ENCODE data around the gene VIL1.

Gene VIL1

DNA sequence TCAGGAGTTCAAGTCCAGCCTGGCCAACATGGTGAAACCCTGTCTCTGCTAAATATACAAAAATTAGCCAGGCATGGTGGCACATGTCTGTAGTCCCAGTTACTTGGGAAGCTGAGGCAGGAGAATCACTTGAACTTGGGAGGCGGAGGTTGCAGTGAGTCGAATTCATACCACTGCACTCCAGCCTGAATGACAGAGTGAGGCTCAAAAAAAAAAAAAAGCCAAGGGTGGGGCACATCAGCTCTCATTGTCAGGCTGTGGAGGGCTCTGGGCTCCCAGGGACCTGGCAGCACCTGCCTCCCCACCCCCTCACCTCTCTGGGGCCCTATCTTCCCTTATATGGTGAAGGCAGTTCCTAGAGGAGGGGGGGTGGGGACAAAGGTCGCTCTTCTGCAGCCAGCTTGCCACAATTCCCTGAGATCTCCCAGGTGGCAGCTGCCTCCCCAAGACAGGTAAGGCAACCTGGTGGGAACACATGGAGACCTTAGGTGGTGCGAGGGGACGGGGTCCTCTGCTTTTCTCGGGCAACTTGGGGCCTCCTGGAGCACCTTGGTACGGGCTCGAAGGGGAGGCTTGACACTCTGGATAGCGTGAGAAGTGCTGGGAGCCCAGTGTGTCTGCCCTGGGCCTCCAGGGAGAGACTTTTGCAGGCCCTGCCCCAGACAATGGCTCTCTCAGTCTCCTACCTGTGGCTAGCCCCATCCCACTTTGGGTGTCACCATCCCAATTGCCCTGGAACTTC is at the start of gene VIL1:
VIL1 (plus strand) TSS at position 407 of the 742 bp plus-strand sequence. CDS start 4,656 bp downstream, outside the sequence.
- no peak for DNase-seq (ENCODE audit: low read depth in 3 of 3)

DNA sequence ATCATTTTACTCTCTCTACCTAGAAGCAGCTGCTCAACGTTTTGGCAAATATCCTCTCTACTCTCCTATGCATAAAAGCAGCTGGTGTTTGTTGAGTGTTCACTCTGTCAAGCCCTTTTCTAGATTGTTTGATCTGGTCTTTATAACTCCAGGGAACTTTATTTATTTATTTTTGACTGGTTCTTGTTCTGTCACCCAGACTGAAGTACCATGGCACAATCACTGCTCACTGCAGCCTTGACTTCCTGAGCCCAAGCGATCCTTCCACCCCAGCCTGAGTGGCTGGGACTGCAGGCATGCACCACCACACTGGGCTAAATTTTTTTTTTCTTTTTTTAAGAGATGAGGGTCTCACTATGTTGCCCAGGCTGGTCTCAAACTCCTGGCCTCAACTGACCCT is 49.6 kb upstream of the VIL1 start:
- DNase-seq (ENCODE audit: low read depth in 3 of 3) = no peak

DNA sequence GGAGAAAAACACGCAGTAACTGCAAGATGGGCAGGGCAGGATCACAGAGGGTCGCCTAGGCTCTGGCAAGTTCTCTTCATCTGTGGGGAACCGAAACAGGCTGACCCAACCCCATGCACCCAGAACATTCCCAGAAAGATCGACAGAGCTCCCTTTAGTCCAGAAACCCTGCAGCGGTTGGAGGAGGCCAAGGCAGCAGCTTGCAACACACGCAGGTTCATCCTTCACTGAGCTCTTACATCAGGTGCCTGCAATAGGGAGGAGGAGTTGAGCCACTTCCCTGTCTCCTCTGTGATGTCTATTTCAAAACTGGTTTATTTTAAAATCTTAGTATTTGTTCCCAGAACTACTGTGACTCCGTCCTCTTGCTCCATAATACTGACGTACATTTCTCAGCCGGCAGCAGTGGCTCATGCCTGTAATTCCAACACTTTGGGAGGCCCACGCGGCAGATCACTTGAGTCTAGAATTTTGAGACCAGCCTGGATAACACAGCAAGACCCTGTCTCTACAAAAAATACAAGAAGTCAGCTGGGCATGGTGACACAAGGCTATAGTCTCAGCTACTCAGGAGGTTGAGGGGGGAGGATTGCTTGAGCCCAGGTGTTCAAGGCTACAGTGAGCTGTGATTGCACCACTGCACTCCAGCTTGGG is 48.4 kb upstream of the VIL1 start:
- no peak for DNase-seq (ENCODE audit: low read depth in 3 of 3)

DNA sequence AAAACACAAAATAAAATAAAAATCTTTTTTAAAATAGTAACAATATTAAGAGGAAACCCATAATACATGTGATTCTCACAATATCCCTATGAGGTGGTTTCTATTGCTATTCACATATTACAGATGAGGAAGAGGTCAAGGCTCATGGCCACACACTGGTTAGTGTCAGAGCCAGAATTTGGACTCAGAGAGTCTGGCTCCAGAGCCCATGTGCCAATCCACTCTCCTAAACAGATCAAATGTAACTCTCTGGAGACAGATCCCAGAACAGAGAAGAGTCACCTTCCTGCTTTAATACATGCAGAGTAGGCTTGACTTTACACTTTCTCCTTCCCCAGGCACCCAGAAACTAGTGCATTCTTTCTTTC is 47.0 kb upstream of the VIL1 start:
- no peak for DNase-seq (ENCODE audit: low read depth in 3 of 3)

DNA sequence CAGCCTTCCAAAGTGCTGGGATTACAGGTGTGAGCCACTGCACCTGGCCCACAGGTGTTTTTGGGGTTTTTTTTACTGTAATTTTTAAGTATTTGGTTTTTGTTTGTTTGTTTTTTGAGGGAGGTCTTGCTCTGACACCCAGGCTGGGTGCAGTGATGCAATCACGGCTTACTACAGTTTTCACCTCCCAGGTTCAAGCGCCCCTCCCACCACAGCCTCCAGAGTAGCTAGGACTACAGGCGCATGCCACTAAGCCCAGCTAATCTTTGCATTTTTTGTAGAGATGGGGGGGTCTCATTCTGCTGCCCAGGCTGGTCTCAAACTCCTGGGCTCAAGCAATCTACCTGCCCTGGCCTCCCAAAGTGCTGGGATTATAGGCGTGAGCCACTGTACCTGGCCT is 44.1 kb upstream of the VIL1 start:
- no peak for DNase-seq (ENCODE audit: low read depth in 3 of 3)

DNA sequence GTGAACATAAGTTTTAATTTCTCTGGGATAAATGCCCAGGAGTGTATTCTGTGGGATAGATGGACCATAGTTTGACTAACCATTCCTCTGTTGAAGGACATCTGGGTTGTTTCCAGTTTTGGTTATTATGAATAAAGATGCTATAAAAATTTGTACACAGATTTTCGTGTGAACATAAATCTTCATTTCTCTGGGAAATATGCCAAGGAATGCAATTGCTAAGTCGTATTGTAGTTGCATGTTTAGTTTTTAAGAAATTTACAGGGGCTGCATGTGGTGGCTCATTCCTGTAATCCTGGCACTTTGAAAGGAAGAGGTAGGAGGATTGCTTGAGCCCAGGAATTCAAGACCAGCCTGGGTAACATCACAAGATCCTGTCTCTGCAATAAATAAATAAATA is 43.7 kb upstream of the VIL1 start:
- no peak for DNase-seq (ENCODE audit: low read depth in 3 of 3)

DNA sequence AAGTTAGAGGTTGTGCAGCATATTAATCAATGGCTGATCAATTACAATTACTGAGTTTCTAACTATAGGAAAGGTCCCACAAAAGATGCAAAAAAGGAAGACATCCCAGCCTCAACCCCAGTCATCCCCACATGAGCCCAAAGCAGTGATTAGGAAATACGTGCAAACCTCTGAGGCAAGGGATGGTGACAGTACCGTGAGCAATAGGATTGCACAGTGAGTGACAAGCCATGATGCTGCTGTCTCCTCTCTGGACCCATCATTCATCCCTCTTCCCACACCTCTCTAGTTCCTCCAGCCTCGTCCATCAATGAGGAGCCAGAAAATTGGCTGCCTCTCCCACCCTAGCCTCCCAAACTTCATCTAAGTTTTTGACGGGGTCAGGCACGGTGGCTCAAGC is 40.9 kb upstream of the VIL1 start:
- no peak for DNase-seq (ENCODE audit: low read depth in 3 of 3)

DNA sequence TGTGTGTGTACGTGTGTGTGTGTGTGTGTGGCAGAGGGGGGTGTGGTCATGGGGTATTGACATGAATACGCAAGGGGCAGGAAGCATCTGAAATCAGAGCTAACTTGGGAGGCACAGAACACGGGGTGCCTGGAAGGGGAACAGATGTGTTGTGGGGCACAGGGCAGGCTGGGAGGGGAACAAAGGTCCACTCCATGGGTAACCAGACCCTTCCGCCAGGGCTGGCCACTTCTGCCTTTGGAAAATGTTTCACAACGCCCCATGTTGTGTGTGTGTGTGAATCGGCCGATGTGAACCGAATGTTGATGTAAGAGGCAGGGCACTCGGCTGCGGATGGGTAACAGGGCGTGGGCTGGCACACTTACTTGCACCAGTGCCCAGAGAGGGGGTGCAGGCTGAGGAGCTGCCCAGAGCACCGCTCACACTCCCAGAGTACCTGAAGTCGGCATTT is 37.0 kb upstream of the VIL1 start, which contains the start of gene SLC11A1:
SLC11A1 (plus strand) TSS at position 358 of the 451 bp plus-strand sequence. CDS start 96 bp downstream, outside the sequence.
- no peak for DNase-seq (ENCODE audit: low read depth in 3 of 3)

DNA sequence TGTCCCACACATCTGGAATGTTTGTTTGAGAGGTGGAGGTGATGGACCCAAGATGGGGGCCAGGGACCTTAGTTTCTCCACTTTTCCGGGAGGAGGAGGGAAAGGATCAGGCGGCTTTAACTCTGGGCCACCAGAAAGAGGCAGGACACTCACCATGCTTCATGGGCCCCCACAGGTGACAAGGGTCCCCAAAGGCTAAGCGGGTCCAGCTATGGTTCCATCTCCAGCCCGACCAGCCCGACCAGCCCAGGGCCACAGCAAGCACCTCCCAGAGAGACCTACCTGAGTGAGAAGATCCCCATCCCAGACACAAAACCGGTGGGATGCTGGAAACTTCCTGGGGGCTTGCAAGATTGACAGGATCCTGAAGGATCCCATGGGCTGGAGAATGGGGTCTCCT is 36.1 kb upstream of the VIL1 start:
- no peak for DNase-seq (ENCODE audit: low read depth in 3 of 3)

DNA sequence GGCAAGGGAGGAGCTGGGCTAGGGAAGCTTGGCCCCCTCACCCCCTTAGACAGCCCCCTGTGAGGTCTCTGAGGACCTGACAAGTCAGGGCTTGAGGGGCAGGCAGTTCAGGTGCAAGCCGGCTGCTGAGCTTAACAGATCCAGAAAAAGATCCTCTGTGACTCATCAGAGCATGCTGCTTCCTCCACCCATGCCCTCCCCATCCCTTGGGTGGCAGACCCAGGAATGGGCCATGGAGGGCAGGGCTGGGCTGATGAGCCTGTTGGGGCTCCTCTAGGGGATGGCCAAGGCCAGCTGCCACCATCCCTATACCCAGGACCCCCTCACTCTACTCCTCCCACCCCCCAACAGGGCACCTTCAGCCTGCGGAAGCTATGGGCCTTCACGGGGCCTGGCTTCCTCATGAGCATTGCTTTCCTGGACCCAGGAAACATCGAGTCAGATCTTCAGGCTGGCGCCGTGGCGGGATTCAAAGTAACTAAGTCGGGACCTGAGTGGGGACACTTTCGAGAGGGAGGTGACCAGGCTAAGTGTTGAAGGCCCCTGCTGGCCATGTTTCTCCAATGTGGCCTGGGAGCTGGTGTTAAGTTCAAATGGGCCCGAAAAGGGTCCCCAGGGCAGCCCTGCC is 34.9 kb upstream of the VIL1 start:
- no peak for DNase-seq (ENCODE audit: low read depth in 3 of 3)

DNA sequence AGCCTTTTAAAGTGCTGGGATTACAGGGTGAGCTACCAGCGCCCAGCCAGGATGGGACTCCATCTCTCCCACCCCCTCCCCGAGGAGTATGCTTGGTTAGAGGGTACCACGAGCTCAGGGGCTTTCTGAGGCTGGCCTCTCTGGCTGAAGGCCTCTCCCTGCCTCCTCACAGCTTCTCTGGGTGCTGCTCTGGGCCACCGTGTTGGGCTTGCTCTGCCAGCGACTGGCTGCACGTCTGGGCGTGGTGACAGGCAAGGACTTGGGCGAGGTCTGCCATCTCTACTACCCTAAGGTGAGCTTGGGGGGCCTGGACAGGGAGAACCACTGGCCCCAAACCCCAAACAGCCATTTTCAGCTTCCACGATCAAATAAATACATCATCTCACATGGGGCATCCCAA is 33.9 kb upstream of the VIL1 start:
- no peak for DNase-seq (ENCODE audit: low read depth in 3 of 3)

DNA sequence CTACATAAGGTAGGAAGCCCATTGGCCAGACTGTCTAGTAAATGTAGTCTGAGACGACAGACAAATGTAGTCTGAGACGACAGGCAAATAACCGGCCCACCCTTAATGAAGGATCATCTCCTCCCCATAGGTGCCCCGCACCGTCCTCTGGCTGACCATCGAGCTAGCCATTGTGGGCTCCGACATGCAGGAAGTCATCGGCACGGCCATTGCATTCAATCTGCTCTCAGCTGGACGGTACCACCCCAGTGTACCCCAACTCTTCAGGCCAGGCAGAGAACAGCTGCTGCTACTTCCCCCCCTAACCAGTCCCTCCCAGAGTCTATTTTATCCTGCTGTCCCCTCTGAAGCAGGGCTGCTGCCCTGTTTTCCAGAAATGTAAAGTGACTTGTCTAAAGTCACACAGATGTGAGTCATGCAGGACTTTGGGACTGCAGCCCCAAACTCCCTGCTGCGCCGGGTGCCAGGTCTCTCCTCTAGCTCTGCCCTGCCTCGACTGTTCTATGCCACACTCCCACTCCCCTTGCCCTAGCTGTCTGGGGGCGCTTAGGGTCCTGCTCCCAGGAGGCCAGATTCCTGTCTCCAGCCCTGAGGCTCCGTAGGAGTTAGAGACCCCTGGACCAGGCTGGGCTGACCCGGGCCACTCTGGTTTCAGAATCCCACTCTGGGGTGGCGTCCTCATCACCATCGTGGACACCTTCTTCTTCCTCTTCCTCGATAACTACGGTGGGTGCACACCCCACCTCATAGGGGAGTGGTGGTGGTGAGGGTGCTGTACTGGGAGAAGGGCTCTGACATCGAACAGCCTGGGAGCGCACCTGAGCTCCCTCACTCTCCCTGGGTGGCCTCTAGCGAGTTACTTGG is 32.2 kb upstream of the VIL1 start:
- DNase-seq (ENCODE audit: low read depth in 3 of 3) = no peak

DNA sequence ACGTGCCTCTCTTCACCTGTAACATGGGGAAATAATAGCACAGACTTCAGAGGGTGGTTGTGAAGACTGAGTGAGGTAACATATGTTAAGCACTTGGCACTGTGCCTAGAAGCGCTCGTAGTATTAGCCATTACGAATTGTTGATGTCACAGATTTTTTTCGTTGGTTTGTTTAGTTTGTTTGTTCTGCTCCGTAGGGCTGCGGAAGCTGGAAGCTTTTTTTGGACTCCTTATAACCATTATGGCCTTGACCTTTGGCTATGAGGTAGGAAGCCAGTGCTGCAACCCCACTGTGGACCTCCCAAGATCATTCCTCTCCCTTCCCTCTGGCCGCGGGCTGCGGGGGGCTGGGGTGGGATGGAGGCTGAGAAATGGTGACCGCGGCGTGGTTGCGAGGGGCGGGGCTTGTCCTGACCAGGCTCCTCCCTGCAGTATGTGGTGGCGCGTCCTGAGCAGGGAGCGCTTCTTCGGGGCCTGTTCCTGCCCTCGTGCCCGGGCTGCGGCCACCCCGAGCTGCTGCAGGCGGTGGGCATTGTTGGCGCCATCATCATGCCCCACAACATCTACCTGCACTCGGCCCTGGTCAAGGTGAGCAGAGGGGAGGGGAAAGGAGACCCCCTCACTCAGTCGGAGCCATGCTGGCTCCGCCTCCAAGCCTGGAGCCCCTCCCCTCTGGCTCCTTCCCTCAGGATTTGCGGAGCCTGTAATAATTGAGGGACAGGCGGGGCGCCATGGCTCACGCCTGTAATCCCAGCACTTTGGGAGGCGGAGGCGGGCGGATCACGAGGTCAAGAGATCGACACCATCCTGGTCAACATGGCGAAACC is 31.3 kb upstream of the VIL1 start:
- DNase-seq (ENCODE audit: low read depth in 3 of 3) = no peak

DNA sequence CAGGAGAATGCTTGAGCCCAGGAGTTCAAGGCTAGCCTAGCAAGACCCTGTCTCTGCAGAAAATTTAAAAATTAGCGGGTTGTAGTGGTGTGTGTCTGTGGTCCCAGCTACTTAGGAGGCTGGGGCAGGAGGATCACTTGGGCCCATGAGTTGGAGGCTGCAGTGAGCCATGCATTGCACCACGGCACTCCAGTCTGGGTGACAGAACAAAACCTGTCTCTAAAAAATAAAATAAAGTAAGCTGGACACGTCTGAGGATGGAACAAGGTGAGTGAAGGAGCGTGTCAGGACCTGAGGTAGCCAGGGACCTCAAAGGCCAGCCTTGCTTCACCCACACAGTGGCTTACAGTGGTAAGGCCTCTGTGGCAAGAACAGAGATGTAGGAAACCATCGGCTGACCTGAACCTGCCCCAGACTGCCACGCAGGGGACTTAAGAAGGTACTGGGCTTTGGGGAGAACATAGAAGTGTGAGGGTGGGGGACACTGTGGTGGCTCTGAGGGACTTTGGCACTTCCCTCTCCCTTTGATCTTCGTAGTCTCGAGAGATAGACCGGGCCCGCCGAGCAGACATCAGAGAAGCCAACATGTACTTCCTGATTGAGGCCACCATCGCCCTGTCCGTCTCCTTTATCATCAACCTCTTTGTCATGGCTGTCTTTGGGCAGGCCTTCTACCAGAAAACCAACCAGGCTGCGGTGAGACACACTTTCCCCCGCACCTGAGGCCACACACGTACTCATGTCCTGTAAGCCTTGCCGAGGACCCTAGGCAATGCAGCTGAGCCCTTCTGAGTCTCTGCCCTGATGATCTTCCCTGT is 29.4 kb upstream of the VIL1 start:
- DNase-seq (ENCODE audit: low read depth in 3 of 3) = no peak

DNA sequence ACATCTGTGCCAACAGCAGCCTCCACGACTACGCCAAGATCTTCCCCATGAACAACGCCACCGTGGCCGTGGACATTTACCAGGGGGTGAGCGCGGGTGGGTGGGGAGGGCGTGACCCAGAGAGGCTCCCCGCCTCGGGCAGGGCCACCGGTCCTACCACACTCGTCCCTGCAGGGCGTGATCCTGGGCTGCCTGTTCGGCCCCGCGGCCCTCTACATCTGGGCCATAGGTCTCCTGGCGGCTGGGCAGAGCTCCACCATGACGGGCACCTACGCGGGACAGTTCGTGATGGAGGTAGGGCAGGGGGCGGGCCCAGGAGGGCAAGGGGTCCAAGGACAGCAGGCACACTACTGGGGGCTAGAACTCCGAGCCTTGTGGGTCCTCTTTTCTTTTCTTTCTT is 27.7 kb upstream of the VIL1 start:
- no peak for DNase-seq (ENCODE audit: low read depth in 3 of 3)

DNA sequence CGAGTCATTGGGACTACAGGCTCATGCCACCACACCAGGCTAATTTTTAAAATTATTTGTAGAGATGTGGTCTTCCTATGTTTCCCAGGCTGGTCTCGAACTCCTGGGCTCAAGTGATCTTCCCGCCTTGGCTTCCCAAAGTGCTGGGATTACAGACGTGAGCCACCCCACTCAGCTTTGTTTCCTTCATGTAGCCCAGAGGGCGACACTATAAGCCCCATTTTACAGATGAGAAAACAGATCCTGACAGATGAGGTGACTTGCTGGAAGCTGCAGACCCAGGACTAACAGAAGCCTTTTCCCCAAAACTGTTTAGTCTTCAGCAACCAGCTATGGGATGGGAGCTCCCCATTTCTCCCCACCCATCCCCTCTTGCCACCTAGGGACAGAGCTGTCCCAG is 26.5 kb upstream of the VIL1 start:
- no peak for DNase-seq (ENCODE audit: low read depth in 3 of 3)

DNA sequence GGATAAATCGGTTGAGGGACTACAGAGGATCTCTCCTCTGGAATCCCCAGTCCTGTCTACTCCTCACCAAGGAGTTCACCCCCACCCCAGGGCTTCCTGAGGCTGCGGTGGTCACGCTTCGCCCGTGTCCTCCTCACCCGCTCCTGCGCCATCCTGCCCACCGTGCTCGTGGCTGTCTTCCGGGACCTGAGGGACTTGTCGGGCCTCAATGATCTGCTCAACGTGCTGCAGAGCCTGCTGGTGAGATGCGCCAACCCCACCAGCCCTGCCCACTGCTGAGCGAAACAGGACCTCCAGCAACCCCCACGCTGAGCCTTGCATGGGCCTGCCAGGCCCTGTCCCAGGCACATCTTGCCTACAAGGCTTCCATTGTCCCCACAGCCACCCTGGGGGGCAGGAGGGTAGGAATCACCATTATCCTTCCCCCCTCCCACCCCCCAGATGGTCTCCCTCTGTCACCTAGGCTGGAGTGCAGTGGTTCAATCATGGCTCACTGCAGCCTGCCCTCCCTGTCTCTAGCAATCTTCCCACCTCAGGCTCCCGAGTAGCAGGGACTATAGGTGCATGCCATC is 25.9 kb upstream of the VIL1 start:
- no peak for DNase-seq (ENCODE audit: low read depth in 3 of 3)

DNA sequence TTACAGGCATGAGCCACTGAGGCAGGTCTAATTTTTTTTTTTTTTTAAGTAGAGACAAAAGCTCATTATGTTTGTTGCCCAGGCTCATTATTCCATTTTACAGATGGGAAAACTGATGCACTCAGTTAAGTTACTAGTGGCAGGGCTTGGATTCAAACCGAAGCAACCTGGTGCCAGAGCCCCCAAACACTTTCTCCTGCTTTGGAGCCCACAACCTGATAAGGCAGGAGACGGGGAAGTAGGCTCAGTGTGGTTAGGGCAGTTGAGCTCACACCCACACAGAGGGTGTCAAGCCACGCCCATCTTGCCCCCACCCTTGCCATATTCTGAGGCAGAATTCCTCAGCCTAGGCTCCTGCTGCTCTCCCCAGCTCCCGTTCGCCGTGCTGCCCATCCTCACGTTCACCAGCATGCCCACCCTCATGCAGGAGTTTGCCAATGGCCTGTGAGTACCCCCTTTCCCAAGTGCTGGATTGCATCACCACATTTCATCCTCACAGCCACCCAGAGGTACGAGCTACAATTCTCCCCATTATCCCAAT is 25.1 kb upstream of the VIL1 start:
- DNase-seq (ENCODE audit: low read depth in 3 of 3) = no peak

DNA sequence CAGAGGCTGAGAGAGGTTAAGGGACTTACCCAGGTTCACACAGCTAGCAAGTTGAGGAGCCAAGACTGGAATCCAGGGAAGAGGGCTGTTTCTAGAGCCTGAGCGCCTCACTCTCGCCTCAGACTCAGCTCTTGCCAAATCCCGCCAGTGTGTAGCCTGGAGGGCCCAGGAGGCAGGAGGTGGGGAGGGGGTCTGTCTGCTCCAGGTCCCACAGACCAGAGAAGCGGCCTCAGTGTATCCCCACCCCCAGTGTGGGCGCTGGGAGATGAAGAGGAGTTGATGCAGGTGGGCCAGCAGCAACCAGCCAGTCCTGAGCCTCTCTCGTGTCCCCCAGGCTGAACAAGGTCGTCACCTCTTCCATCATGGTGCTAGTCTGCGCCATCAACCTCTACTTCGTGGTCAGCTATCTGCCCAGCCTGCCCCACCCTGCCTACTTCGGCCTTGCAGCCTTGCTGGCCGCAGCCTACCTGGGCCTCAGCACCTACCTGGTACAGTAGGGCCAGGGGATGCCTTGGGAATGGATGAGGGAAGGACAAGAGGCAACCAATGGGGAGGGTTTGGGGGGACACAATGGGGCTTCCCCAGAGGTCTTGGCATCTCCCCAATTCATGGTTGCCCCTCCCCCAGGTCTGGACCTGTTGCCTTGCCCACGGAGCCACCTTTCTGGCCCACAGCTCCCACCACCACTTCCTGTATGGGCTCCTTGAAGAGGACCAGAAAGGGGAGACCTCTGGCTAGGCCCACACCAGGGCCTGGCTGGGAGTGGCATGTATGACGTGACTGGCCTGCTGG is 24.4 kb upstream of the VIL1 start:
- no peak for DNase-seq (ENCODE audit: low read depth in 3 of 3)

All from stimulated activated CD4-positive, alpha-beta T cell treated with anti-CD3 and anti-CD28 coated beads, TNF-alpha, amount 100 ng/mL, for 4 hours (primary cell).